ENCODE measurements around the gene JMJD6. TPM values are rescaled to one million over a fixed set of nuclear protein-coding genes. Genes with fewer than 3 reads are reported as not detected.
"Not testable (repeated sequence)": the region's sequence is repeated elsewhere in the genome, so short reads cannot be mapped to it uniquely, and the experiment has no call there.

Gene JMJD6
- total RNA-seq, 4 donors from 2014 or later, result 13.8 to 22.1 (median 17.7) TPM

DNA sequence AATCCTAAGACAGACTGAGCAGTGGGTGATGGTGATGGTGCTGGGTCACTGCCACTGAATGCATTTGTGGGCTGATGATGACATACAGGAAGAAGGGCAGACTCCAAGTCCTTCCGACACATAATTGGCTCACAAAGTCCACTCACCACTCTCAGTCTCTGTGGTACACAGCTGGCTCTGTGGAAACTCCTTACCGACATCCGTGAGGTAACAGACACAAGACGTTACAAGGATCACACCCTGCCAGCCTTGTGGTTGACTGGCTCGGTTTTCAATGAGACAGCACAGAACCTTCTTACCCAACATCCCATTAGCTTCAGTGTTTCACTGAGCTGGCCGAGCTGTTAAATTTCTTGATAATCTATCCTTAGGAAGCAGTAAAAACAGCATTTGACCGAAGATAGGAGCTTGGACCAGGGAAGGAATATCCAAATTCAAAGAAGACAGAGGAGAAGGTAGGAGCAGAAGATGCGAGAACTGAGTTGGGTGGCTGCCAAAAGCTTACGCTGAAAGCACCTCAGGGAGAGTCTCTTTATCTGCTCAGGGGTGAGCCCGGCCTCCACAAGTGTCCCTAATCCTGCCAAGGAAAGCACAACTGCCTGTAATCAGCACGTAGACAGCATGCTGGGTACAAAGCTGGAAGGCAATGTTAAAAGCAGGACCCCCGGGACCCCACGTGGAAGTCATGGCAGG, 10.1 kb downstream of the JMJD6 start:
- peaks cover 26% of the 10 kb centered on the region for H3K4me1 ChIP-seq
- DNase-seq (ENCODE audit: low spot score in 2 of 2), result no peak
- H3K27ac ChIP-seq, result peak overlapping the region; percentile 69
- TF ChIP-seq POLR2A (IDR thresholded peaks at IDR 0.05) (no peak), EP300 (IDR thresholded peaks at IDR 0.05) (no peak), POLR2AphosphoS5 (IDR thresholded peaks at IDR 0.05) (peak in 1 of 3 donors; percentile 11)
- TF ChIP-seq, protein P1, sequence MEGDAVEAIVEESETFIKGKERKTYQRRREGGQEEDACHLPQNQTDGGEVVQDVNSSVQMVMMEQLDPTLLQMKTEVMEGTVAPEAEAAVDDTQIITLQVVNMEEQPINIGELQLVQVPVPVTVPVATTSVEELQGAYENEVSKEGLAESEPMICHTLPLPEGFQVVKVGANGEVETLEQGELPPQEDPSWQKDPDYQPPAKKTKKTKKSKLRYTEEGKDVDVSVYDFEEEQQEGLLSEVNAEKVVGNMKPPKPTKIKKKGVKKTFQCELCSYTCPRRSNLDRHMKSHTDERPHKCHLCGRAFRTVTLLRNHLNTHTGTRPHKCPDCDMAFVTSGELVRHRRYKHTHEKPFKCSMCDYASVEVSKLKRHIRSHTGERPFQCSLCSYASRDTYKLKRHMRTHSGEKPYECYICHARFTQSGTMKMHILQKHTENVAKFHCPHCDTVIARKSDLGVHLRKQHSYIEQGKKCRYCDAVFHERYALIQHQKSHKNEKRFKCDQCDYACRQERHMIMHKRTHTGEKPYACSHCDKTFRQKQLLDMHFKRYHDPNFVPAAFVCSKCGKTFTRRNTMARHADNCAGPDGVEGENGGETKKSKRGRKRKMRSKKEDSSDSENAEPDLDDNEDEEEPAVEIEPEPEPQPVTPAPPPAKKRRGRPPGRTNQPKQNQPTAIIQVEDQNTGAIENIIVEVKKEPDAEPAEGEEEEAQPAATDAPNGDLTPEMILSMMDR (IDR thresholded peaks at IDR 0.05), result no peak
- no peaks in the 10 kb centered on the region for H3K9me3 ChIP-seq
- no peak overlapping the region for H3K4me3 ChIP-seq
- H3K36me3 ChIP-seq, result peaks cover 72% of the 10 kb centered on the region
- H3K27me3 ChIP-seq, result no peaks in the 10 kb centered on the region
- WGBS, result 64% methylated on average over 13 of the region's 13 CpGs

DNA sequence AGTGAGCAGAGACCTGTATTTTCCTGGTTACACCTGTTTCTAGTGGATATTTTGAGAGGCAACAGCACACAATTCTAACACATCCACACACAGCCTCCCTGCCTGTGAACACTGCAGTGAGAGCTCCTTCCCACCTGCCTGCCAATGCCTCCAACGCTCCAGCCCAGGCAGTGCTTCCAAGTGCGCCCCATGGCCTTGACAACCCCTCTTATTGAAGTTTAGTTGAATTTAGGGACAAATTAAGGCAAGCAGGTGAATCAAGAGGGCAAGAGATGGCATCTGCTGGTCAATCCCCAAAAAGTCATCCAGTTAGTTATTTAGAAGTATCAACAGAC, 10.9 kb downstream of the JMJD6 start:
- no peak for DNase-seq (ENCODE audit: low spot score in 2 of 2)
- H3K36me3 ChIP-seq, result peaks cover 63% of the 10 kb centered on the region
- no peaks in the 10 kb centered on the region for H3K27me3 ChIP-seq
- H3K4me1 ChIP-seq, result peaks cover 30% of the 10 kb centered on the region
- no peak overlapping the region for H3K4me3 ChIP-seq
- H3K9me3 ChIP-seq, result no peaks in the 10 kb centered on the region
- 90% methylated on average over 2 of the region's 2 CpGs for WGBS
- TF ChIP-seq POLR2A (IDR thresholded peaks at IDR 0.05), result no peak
- TF ChIP-seq EP300 (IDR thresholded peaks at IDR 0.05), result no peak
- TF ChIP-seq POLR2AphosphoS5 (IDR thresholded peaks at IDR 0.05), result no peak
- TF ChIP-seq, protein P1 (IDR thresholded peaks at IDR 0.05), result no peak
- peak overlapping the region; percentile 2 for H3K27ac ChIP-seq

DNA sequence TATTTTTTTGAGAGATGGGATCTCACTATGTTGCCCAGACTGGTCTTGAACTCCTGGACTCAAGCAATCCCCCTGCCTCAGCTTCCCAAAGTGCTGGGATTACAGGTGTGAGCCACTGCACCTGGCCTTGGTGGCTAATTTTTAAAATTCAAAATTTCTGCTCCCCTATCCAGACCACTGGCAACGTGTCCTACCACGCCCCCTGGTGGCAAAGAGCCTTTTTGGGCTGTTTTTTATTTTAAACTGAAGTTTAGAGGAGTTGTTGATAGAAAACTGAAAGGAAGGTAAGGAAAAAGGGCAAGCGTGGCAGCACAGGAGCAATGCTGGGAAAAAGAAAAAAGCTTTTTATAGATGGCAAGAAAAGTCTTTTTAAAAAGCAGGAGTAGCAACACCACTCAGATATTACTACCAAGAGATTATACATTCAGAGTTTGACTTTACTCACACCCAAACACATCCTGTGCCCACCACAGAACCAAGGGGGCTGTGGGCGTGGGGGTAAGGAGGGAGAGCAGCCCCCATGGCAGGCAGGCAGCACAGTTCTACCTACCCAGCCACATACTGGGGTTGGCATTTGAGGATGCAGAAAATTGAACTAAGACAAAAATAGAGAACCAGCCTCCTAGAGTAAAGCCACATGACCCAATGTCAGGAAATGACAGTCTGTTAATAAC, 11.4 kb downstream of the JMJD6 start:
- H3K27me3 ChIP-seq, result no peaks in the 10 kb centered on the region
- WGBS, result 29% methylated on average over 4 of the region's 4 CpGs
- H3K36me3 ChIP-seq, result peaks cover 58% of the 10 kb centered on the region
- peaks cover 30% of the 10 kb centered on the region for H3K4me1 ChIP-seq
- no peak for TF ChIP-seq EP300 (IDR thresholded peaks at IDR 0.05)
- TF ChIP-seq, protein P1 (IDR thresholded peaks at IDR 0.05), result peak; percentile 57 to 69
- peak; percentile 80 to 88 for DNase-seq (ENCODE audit: low spot score in 2 of 2)
- H3K27ac ChIP-seq, result peak overlapping the region; percentile 2
- no peaks in the 10 kb centered on the region for H3K9me3 ChIP-seq
- H3K4me3 ChIP-seq, result no peak overlapping the region

DNA sequence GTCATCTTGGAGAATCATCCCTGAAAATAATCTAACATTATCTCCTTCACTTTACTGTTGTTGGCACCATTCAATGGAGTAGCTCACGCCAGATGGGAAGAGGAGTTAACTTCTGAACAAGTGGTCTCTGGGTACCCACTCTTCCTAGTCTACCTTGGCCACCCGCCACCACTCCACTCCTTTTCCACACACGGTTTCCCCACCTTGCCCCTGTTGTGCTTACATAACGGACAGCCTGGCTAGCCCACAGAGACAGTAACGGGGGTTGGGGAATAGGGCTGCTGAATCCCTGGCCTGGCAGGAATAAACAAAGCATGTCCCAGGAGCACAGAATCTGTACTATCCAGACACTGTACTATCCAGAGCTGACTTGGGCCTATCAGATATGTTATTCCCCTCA, 12.1 kb downstream of the JMJD6 start:
- no peaks in the 10 kb centered on the region for H3K9me3 ChIP-seq
- no peak overlapping the region for H3K27ac ChIP-seq
- H3K27me3 ChIP-seq, result no peaks in the 10 kb centered on the region
- no peak for TF ChIP-seq POLR2A (IDR thresholded peaks at IDR 0.05)
- TF ChIP-seq, protein P1 (IDR thresholded peaks at IDR 0.05), result no peak
- TF ChIP-seq EP300 (IDR thresholded peaks at IDR 0.05), result no peak
- TF ChIP-seq POLR2AphosphoS5 (IDR thresholded peaks at IDR 0.05), result no peak
- peaks cover 36% of the 10 kb centered on the region for H3K4me1 ChIP-seq
- 77% methylated on average over 5 of the region's 5 CpGs for WGBS
- H3K4me3 ChIP-seq, result no peak overlapping the region
- H3K36me3 ChIP-seq, result peaks cover 52% of the 10 kb centered on the region
- DNase-seq (ENCODE audit: low spot score in 2 of 2), result no peak

DNA sequence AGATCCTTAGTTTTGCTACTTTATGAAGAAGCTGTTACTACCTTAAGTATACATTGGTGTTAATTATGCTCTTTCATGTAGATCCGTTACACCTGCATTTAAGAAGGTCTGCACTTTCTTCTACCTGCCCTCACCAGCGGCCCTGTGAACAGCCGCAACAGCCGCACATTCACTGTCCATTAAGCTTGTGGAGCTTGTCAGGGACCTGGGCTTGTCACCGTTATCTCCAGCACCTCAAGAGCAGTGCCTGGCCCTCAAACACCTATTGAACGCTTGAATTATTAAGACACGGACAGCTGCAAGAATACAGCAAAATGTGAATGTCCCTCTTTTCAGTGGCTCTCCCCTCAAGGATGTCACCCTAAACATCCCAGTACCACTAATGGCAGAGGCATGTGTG, 12.6 kb downstream of the JMJD6 start:
- no peak overlapping the region for H3K4me3 ChIP-seq
- DNase-seq (ENCODE audit: low spot score in 2 of 2), result no peak
- no peaks in the 10 kb centered on the region for H3K27me3 ChIP-seq
- no peaks in the 10 kb centered on the region for H3K9me3 ChIP-seq
- no peak for TF ChIP-seq EP300 (IDR thresholded peaks at IDR 0.05)
- TF ChIP-seq POLR2AphosphoS5 (IDR thresholded peaks at IDR 0.05), result no peak
- TF ChIP-seq, protein P1 (IDR thresholded peaks at IDR 0.05), result no peak
- no peak for TF ChIP-seq POLR2A (IDR thresholded peaks at IDR 0.05)
- H3K36me3 ChIP-seq, result peaks cover 46% of the 10 kb centered on the region
- H3K4me1 ChIP-seq, result peaks cover 42% of the 10 kb centered on the region
- 93% methylated on average over 7 of the region's 7 CpGs for WGBS
- no peak overlapping the region for H3K27ac ChIP-seq

DNA sequence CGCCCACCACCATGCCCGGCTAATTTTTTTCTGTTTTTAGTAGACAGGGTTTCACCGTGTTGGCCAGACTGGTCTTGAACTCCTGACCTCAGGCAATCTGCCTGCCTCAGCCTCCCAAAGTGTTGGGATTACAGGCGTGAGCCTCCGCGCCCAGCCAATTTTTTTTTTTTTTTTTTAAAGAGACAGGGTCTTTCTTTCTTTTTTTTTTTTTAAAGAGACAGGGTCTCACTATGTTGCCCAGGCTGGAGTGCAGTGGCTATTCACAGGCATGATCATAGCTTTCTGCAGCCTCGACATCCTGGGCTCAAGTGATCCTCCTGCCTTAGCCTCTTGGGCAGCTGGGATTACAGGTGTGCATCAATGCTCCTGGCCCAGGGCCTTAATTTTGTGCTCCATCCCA, 14.1 kb downstream of the JMJD6 start:
- DNase-seq (ENCODE audit: low spot score in 2 of 2); H3K9me3 ChIP-seq; H3K27me3 ChIP-seq; H3K27ac ChIP-seq; H3K4me3 ChIP-seq: not testable (repeated sequence)
- WGBS, result 62% methylated on average over 7 of the region's 7 CpGs
- H3K36me3 ChIP-seq, result peaks cover 33% of the 10 kb centered on the region
- peaks cover 53% of the 10 kb centered on the region for H3K4me1 ChIP-seq
